Measurements from ENCODE around the gene SI.

GRCh38 chr3:165082650-165083049 lies 4.4 kb upstream of the SI start:
- TF ChIP-seq, protein P1, sequence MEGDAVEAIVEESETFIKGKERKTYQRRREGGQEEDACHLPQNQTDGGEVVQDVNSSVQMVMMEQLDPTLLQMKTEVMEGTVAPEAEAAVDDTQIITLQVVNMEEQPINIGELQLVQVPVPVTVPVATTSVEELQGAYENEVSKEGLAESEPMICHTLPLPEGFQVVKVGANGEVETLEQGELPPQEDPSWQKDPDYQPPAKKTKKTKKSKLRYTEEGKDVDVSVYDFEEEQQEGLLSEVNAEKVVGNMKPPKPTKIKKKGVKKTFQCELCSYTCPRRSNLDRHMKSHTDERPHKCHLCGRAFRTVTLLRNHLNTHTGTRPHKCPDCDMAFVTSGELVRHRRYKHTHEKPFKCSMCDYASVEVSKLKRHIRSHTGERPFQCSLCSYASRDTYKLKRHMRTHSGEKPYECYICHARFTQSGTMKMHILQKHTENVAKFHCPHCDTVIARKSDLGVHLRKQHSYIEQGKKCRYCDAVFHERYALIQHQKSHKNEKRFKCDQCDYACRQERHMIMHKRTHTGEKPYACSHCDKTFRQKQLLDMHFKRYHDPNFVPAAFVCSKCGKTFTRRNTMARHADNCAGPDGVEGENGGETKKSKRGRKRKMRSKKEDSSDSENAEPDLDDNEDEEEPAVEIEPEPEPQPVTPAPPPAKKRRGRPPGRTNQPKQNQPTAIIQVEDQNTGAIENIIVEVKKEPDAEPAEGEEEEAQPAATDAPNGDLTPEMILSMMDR (conservative IDR thresholded peaks at IDR 0.05; ENCODE audit: low read depth, low read length) = no peak
- TF ChIP-seq EZH2 (IDR thresholded peaks at IDR 0.05; ENCODE audit: low read length, unreplicated experiment) = no peak
- TF ChIP-seq EZH2phosphoT487 (IDR thresholded peaks at IDR 0.05; ENCODE audit: borderline replicate concordance, low read length) = no peak

All from PC-3 (cell line).